KBM-7 (cell line): Measurements from ENCODE around the gene RASGRF1.

ENCODE experiments used
- DNase-seq: peaks from one replicate; pipeline ENCODE4 v3.0.0-alpha.2; 2015
- in situ Hi-C: fragments of 300-500 bp; cut with MboI; formaldehyde crosslinking; loops from 2 replicates; pipeline ENCODE4 v1.14.3; 2020; ENCODE audit warnings: low sequenced_read_pairs, low pct_unique_long_range_greater_than_20kb, mixed read lengths

RASGRF1 gene

GRCh38 chr15:78979456-78980320 is 110.9 kb downstream of the RASGRF1 start:
- in situ Hi-C loops, result no loop called here
- peak; percentile 87 for DNase-seq

- in situ Hi-C loops, result no loop called here
- DNase-seq, result no peak
Observed at GRCh38 chr15:78978601-78979179, 111.9 kb downstream of the RASGRF1 start.

GRCh38 chr15:78977591-78978347 is 112.8 kb downstream of the RASGRF1 start:
- no peak for DNase-seq
- in situ Hi-C loops, result no loop called here

DNA sequence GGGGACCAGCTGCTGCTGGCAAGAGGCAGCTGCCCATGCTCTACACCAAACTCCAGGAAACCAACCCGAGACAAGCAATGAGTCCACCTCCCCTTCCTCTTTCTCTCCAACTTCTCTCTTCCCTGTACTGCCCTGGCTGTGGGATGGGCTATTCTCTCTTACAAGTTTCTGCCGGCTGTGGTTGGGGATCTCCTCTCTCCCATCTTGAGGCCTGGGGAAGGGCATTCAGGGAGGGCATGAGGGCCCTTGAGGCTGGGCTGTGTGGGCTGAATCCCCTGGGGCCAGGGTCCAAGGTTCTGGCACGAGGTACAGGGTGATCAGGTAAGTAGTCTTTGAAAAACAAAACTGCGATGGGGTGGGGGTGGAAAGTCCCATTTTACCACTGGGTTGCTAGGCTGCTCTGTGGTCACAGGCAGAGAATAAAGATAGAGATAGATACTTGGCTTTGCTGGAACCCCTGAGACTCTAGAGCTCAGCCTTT is 113.4 kb downstream of the RASGRF1 start:
- in situ Hi-C loops, result no loop called here
- DNase-seq, result peak; percentile 90

GRCh38 chr15:78976691-78977090 is 113.9 kb downstream of the RASGRF1 start:
- no peak for DNase-seq
- in situ Hi-C loops, result no loop called here

GRCh38 chr15:78974272-78974918 is 116.2 kb downstream of the RASGRF1 start:
- in situ Hi-C loops, result no loop called here
- DNase-seq, result no peak

- DNase-seq, result no peak
- in situ Hi-C loops, result no loop called here
Observed at GRCh38 chr15:78969687-78970349, 120.8 kb downstream of the RASGRF1 start.

GRCh38 chr15:78968539-78969271 is 121.9 kb downstream of the RASGRF1 start:
- in situ Hi-C loops, result no loop called here
- DNase-seq, result no peak

- in situ Hi-C loops, result no loop called here
- no peak for DNase-seq
Observed at GRCh38 chr15:78968114-78968513, 122.5 kb downstream of the RASGRF1 start.

- no peak for DNase-seq
- in situ Hi-C loops, result no loop called here
Observed at GRCh38 chr15:78960308-78960707, 130.3 kb downstream of the RASGRF1 start.

DNA sequence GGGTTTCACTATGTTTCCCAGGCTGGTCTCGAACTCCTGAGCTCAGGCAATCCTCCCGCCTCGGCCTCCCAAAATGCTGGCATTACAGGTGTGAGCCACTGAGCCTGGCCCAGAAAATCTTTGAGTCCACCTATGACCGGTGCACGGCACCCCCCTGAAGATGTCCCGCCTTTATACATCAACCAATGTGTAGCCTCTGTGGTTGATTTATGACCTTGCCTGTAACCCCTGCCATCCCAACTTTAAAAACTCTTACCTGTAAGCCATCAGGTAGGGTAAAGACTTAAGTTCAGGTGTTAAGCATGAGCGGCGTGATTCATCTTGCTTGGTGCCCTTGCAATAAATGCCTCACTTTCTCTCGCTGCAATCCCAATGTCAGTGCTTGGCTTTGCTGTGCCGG is 131.2 kb downstream of the RASGRF1 start:
- DNase-seq, result no peak
- in situ Hi-C loops, result no loop called here

GRCh38 chr15:78957416-78958093 is 133.0 kb downstream of the RASGRF1 start:
- in situ Hi-C loops, result no loop called here
- no peak for DNase-seq

DNA sequence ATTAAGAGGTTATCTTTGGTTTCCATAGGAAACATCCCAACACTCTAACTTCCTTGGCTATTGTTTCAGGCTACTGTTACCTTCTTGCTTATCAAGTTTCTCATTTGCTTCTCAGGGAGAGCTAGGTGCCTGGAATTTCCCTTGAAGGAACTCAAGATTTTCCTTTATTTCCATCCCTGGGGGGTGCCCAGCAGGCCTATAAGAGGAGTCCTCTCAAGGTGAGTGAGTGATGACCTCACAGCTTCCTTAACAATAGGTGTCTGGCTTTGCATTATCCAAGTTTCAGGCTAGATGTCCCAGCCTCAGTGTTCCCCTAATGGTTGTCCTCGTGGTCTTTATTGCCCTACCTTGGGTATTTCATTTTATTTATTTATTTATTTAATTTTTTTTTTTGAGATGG is 133.6 kb downstream of the RASGRF1 start:
- DNase-seq, result no peak
- in situ Hi-C loops, result no loop called here

- in situ Hi-C loops, result no loop called here
- no peak for DNase-seq
Observed at GRCh38 chr15:78955355-78955754, 135.2 kb downstream of the RASGRF1 start.

DNA sequence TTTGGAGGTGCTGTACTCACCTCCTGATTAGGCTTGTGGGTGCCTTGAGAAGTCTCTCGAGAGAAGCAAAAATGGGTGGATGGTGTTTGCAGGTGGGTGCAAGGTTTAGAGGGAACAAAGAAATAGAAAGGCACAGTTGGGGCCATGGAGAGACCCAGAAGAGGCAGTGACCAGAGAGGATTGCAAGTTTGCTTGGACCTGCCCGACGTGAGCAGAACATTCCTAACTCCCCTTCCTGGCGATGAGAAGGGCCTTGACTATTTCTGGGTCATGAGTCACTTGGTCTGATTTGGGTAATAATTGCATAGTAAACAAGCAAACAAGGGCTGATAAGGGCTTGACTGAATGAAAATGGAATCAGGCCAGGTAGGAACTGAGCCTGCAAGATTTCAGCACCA is 138.7 kb downstream of the RASGRF1 start:
- in situ Hi-C loops, result no loop called here
- DNase-seq, result no peak

- peak; percentile 69 for DNase-seq
- in situ Hi-C loops, result no loop called here
Observed at GRCh38 chr15:78950902-78951840, 139.4 kb downstream of the RASGRF1 start.

DNA sequence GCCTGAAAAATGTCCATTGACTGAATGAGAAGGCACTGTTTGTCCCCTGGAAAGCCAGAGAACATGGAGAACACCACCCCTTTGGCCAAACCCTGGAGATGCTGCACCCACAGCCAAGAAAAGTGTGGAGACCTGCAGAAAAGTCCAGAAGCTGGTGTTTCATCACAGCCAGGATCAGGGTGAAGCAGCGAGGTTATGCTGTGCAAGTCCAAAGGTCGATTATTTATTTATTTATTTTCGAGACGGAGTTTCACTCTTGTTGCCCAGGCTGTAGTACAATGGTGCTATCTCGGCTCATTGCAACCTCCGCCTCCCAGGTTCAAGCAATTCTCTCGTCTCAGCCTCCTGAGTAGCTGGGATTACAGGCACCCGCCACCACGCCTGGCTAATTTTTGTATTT is 140.2 kb downstream of the RASGRF1 start:
- in situ Hi-C loops, result no loop called here
- DNase-seq, result no peak
